ENCODE data around the gene KLHL2.
"Not testable (repeated sequence)": the region's sequence is repeated elsewhere in the genome, so short reads cannot be mapped to it uniquely, and the experiment has no call there.

KLHL2 gene

GRCh38 chr4:165234766-165235165 is 27.4 kb downstream of the KLHL2 start:
- DNase-seq: no peak

- DNase-seq: not testable (repeated sequence)
Observed at GRCh38 chr4:165236852-165237251, 29.5 kb downstream of the KLHL2 start.

- not testable (repeated sequence) for DNase-seq
Observed at GRCh38 chr4:165238041-165238640, 30.8 kb downstream of the KLHL2 start.

- DNase-seq: not testable (repeated sequence)
Observed at GRCh38 chr4:165240761-165241160, 33.4 kb downstream of the KLHL2 start.

GRCh38 chr4:165244148-165244547 is 36.8 kb downstream of the KLHL2 start:
- not testable (repeated sequence) for DNase-seq

- DNase-seq: not testable (repeated sequence)
Observed at GRCh38 chr4:165244587-165245186, 37.3 kb downstream of the KLHL2 start.

GRCh38 chr4:165248102-165248501 is 40.7 kb downstream of the KLHL2 start:
- DNase-seq: no peak

GRCh38 chr4:165248904-165249303 is 41.5 kb downstream of the KLHL2 start:
- not testable (repeated sequence) for DNase-seq

GRCh38 chr4:165254771-165255170 is 47.4 kb downstream of the KLHL2 start:
- DNase-seq: not testable (repeated sequence)

GRCh38 chr4:165255439-165255838 is 48.1 kb downstream of the KLHL2 start:
- DNase-seq: peak; percentile 59

GRCh38 chr4:165256074-165256659 is 48.8 kb downstream of the KLHL2 start:
- not testable (repeated sequence) for DNase-seq

- DNase-seq: not testable (repeated sequence)
Observed at GRCh38 chr4:165259776-165260175, 52.4 kb downstream of the KLHL2 start.

GRCh38 chr4:165262306-165262705 is 54.9 kb downstream of the KLHL2 start:
- not testable (repeated sequence) for DNase-seq

GRCh38 chr4:165263466-165263865 is 56.1 kb downstream of the KLHL2 start:
- DNase-seq: not testable (repeated sequence)

GRCh38 chr4:165269931-165270330 is 62.6 kb downstream of the KLHL2 start:
- DNase-seq: not testable (repeated sequence)

- not testable (repeated sequence) for DNase-seq
Observed at GRCh38 chr4:165273443-165273842, 66.1 kb downstream of the KLHL2 start.

- not testable (repeated sequence) for DNase-seq
Observed at GRCh38 chr4:165275357-165275756, 68.0 kb downstream of the KLHL2 start.

- not testable (repeated sequence) for DNase-seq
Observed at GRCh38 chr4:165279531-165279930, 72.2 kb downstream of the KLHL2 start.

- DNase-seq: not testable (repeated sequence)
Observed at GRCh38 chr4:165284697-165285096, 77.3 kb downstream of the KLHL2 start.

GRCh38 chr4:165286619-165287340 is 79.4 kb downstream of the KLHL2 start:
- not testable (repeated sequence) for DNase-seq

- DNase-seq: no peak
Observed at GRCh38 chr4:165288226-165288625, 80.9 kb downstream of the KLHL2 start.

GRCh38 chr4:165288639-165289422 is 81.5 kb downstream of the KLHL2 start:
- DNase-seq: no peak

- DNase-seq: no peak
Observed at GRCh38 chr4:165289423-165289785, 82.0 kb downstream of the KLHL2 start.

Data from hematopoietic multipotent progenitor cell treated with erythropoietin and hydrocortisone succinate and interleukin-3 and kit ligand, for 8 days (in vitro differentiated cells).